Neural cell (in vitro differentiated cells): Measurements from ENCODE around the gene CADM4. TPM values are rescaled to one million over a fixed set of nuclear protein-coding genes. Genes with fewer than 3 reads are reported as not detected.

Experiments
- H2AFZ ChIP-seq: fragments of 200-600, 300-800 bp; sonication (generic), shearing (Covaris generic); 2 replicates; pipeline ENCODE4 v1.6.0; 2014; ENCODE audit warnings: low read depth, mild to moderate bottlenecking, antibody characterized with exemption, low read length, moderate library complexity
- H3F3A ChIP-seq: fragments of 200-600 bp; shearing (Covaris generic); 2 replicates; pipeline ENCODE4 v1.6.1; 2016; ENCODE audit warnings: mild to moderate bottlenecking, moderate library complexity, mixed read lengths, antibody characterized with exemption, low read length; ENCODE audit not compliant: insufficient read depth, poor library complexity, severe bottlenecking
- H3K27ac ChIP-seq: fragments of 200-600, 300-800 bp; sonication (generic), shearing (Covaris generic); 2 replicates; pipeline ENCODE4 v1.5.1; 2014; ENCODE audit warnings: mild to moderate bottlenecking, low read length, moderate library complexity
- H3K27me3 ChIP-seq: fragments of 300-800, 200-600 bp; sonication (generic), shearing (Covaris generic); 2 replicates; pipeline ENCODE4 v1.6.0; 2014; ENCODE audit warnings: mild to moderate bottlenecking, low read depth, low read length, moderate library complexity; ENCODE audit not compliant: insufficient read depth
- H3K36me3 ChIP-seq: fragments of 300-800, 200-600 bp; sonication (generic), shearing (Covaris generic); 2 replicates; pipeline ENCODE4 v1.5.1; 2014; ENCODE audit warnings: mild to moderate bottlenecking, antibody characterized with exemption, low read length, moderate library complexity; ENCODE audit not compliant: insufficient read depth
- H3K4me2 ChIP-seq: fragments of 300-800, 200-600 bp; sonication (generic), shearing (Covaris generic); 2 replicates; pipeline ENCODE4 v1.6.0; 2014; ENCODE audit warnings: mild to moderate bottlenecking, low read length
- H3K4me3 ChIP-seq: fragments of 300-800, 200-600 bp; sonication (generic), shearing (Covaris generic); 2 replicates; pipeline ENCODE4 v1.5.1; 2014; ENCODE audit warnings: mild to moderate bottlenecking, low read length, moderate library complexity
- H3K79me2 ChIP-seq: fragments of 200-600 bp; shearing (Covaris generic); replicated peaks from 2 replicates; pipeline ENCODE4 v1.6.0; 2014; ENCODE audit warnings: mild to moderate bottlenecking, low read length, moderate library complexity; ENCODE audit not compliant: insufficient read depth
- H3K9ac ChIP-seq: fragments of 300-800, 200-600 bp; sonication (generic), shearing (Covaris generic); 2 replicates; pipeline ENCODE4 v1.6.1; 2016; ENCODE audit warnings: mild to moderate bottlenecking, low read length, mixed read lengths
- H3K9me2 ChIP-seq: fragments of 200-600 bp; shearing (Covaris generic); 2 replicates; pipeline ENCODE4 v1.6.1; 2016; ENCODE audit warnings: mild to moderate bottlenecking, low read length, mixed read lengths; ENCODE audit not compliant: insufficient read depth
- H3K9me3 ChIP-seq: fragments of 200-600, 300-800 bp; sonication (generic), shearing (Covaris generic); 2 replicates; pipeline ENCODE4 v1.6.1; 2016; ENCODE audit warnings: mild to moderate bottlenecking, mixed run types, low read length, moderate library complexity, mixed read lengths
- H4K20me1 ChIP-seq: fragments of 200-600 bp; shearing (Covaris generic); 2 replicates; pipeline ENCODE4 v1.6.1; 2016; ENCODE audit warnings: mild to moderate bottlenecking, mixed run types; ENCODE audit not compliant: insufficient read depth
- EP300 ChIP-seq: fragments of 450-650 bp; conservative IDR thresholded peaks from 2 replicates; pipeline ENCODE4 v1.6.1; 2014; ENCODE audit warnings: antibody characterized with exemption, mild to moderate bottlenecking, moderate library complexity; ENCODE audit not compliant: poor library complexity, severe bottlenecking
- EZH2 ChIP-seq: fragments of 200-600, 300-800 bp; shearing (Covaris generic), sonication (generic); IDR thresholded peaks from 2 replicates; pipeline ENCODE4 v1.6.1; 2014; ENCODE audit warnings: antibody characterized with exemption, low read length, borderline replicate concordance, mild to moderate bottlenecking; ENCODE audit not compliant: insufficient read depth, poor library complexity, severe bottlenecking
- MXI1 ChIP-seq: fragments of 450-650 bp; conservative IDR thresholded peaks from 2 replicates; pipeline ENCODE4 v1.6.1; 2014; ENCODE audit warnings: antibody characterized with exemption, mild to moderate bottlenecking; ENCODE audit not compliant: poor library complexity, severe bottlenecking
- POLR2AphosphoS5 ChIP-seq: IDR thresholded peaks from 2 replicates; pipeline ENCODE4 v1.6.1; 2012
- RAD21 ChIP-seq: fragments of 450-650 bp; conservative IDR thresholded peaks from 2 replicates; pipeline ENCODE4 v1.6.1; 2014; ENCODE audit warnings: antibody characterized with exemption, mild to moderate bottlenecking, moderate library complexity
- SMC3 ChIP-seq: fragments of 450-650 bp; conservative IDR thresholded peaks from 2 replicates; pipeline ENCODE4 v1.6.1; 2014; ENCODE audit warnings: antibody characterized with exemption, mild to moderate bottlenecking, moderate library complexity; ENCODE audit not compliant: poor library complexity
- TAF1 ChIP-seq: IDR thresholded peaks from 2 replicates; pipeline ENCODE4 v1.6.1; 2012; ENCODE audit warnings: low read depth
- polyA plus RNA-seq: library from polyadenylated mRNA; depleted of rRNA; stranded (reverse); fragments of >200 nt; gene quantifications from 2 replicates; pipeline ENCODE4 v1.2.3, GENCODE V29; 2014
- TF ChIP-seq, protein P1 (sequence below): IDR thresholded peaks from 2 replicates; pipeline ENCODE4 v1.6.1; 2012; ENCODE audit warnings: borderline replicate concordance
- TF ChIP-seq, protein P2 (sequence below): fragments of 450-650 bp; IDR thresholded peaks from 2 replicates; pipeline ENCODE4 v1.5.1; 2014; ENCODE audit warnings: antibody characterized with exemption, mild to moderate bottlenecking, moderate library complexity; ENCODE audit not compliant: poor library complexity, severe bottlenecking

CADM4 gene
- polyA plus RNA-seq, 1 donor from 2014 or later: 211 TPM

DNA sequence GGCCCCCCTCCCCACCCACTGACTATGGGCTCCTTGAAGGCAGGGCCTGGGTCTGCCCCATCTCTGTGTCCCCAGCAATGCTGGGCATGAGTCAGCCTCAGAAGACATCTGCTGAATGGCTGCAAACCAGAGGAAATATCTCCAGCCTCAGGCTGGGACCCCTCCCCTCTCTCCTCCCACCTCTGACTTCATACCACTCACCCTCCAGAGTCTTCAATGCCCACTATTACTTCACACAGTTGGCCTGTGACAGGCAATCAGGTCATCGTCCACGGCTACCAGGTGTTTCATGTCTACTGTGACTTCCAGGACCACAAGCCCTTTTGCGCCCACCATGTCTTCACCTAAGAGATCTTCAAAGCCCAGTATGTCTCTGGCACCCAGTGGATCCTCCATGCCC is 27.9 kb downstream of the CADM4 start, which contains the start of gene SRRM5:
SRRM5 (plus strand) TSS at position 301 of the 400 bp plus-strand sequence; CDS start at position 335, 34 bp downstream.
- no peaks in the 10 kb centered on the region for H3F3A ChIP-seq
- no peaks in the 10 kb centered on the region for H3K27me3 ChIP-seq
- peaks cover 4% of the 10 kb centered on the region for H4K20me1 ChIP-seq
- no peak for TF ChIP-seq MXI1
- TF ChIP-seq EZH2: no peak
- TF ChIP-seq, protein P1, sequence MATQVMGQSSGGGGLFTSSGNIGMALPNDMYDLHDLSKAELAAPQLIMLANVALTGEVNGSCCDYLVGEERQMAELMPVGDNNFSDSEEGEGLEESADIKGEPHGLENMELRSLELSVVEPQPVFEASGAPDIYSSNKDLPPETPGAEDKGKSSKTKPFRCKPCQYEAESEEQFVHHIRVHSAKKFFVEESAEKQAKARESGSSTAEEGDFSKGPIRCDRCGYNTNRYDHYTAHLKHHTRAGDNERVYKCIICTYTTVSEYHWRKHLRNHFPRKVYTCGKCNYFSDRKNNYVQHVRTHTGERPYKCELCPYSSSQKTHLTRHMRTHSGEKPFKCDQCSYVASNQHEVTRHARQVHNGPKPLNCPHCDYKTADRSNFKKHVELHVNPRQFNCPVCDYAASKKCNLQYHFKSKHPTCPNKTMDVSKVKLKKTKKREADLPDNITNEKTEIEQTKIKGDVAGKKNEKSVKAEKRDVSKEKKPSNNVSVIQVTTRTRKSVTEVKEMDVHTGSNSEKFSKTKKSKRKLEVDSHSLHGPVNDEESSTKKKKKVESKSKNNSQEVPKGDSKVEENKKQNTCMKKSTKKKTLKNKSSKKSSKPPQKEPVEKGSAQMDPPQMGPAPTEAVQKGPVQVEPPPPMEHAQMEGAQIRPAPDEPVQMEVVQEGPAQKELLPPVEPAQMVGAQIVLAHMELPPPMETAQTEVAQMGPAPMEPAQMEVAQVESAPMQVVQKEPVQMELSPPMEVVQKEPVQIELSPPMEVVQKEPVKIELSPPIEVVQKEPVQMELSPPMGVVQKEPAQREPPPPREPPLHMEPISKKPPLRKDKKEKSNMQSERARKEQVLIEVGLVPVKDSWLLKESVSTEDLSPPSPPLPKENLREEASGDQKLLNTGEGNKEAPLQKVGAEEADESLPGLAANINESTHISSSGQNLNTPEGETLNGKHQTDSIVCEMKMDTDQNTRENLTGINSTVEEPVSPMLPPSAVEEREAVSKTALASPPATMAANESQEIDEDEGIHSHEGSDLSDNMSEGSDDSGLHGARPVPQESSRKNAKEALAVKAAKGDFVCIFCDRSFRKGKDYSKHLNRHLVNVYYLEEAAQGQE: no peak
- TF ChIP-seq TAF1: no peak
- TF ChIP-seq SMC3: no peak
- no peak for TF ChIP-seq RAD21
- TF ChIP-seq, protein P2, sequence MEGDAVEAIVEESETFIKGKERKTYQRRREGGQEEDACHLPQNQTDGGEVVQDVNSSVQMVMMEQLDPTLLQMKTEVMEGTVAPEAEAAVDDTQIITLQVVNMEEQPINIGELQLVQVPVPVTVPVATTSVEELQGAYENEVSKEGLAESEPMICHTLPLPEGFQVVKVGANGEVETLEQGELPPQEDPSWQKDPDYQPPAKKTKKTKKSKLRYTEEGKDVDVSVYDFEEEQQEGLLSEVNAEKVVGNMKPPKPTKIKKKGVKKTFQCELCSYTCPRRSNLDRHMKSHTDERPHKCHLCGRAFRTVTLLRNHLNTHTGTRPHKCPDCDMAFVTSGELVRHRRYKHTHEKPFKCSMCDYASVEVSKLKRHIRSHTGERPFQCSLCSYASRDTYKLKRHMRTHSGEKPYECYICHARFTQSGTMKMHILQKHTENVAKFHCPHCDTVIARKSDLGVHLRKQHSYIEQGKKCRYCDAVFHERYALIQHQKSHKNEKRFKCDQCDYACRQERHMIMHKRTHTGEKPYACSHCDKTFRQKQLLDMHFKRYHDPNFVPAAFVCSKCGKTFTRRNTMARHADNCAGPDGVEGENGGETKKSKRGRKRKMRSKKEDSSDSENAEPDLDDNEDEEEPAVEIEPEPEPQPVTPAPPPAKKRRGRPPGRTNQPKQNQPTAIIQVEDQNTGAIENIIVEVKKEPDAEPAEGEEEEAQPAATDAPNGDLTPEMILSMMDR: no peak
- no peak for TF ChIP-seq POLR2AphosphoS5
- TF ChIP-seq EP300: no peak
- no peak within 1 kb of the TSS for H3K4me2 ChIP-seq
- H3K9ac ChIP-seq: no peak within 1 kb of the TSS
- no peak within 1 kb of the TSS for H3K4me3 ChIP-seq
- H3K36me3 ChIP-seq: peaks cover 5% of the 10 kb centered on the region
- no peak within 1 kb of the TSS for H3K27ac ChIP-seq
- H3K9me3 ChIP-seq: no peaks in the 10 kb centered on the region
- H3K9me2 ChIP-seq: no peaks in the 10 kb centered on the region
- H3K79me2 ChIP-seq: peaks cover 49% of the 10 kb centered on the region
- H2AFZ ChIP-seq: no peak within 1 kb of the TSS

DNA sequence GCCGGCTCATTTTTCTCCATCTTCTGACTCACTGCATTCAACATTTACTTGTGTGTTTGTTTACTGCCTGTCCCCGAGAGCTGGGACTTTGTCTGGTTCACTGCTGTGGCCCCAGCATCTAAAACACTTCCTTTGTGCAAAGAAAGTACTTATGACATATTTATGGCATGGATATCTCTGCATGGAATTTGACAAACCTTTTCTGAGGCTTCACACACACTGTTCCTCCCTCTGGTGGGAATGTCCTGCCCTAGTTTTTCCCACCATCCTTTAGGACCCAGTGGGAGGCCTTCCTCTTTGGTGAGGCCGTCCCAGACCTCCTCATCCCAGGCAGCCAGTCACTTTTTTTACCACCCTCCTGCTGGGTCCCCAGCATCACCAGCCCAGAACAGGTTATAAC is 29.2 kb downstream of the CADM4 start:
- Histone ChIP-seq H4K20me1 (peaks cover 4% of the 10 kb centered on the region), H3K9me3 (no peaks in the 10 kb centered on the region), H3K4me3 (no peak overlapping the region), H3K36me3 (peaks cover 5% of the 10 kb centered on the region), H3K9me2 (no peaks in the 10 kb centered on the region), H3K9ac (no peak overlapping the region), H3K4me2 (no peak overlapping the region), H3K79me2 (peaks cover 36% of the 10 kb centered on the region), H3K27ac (no peak overlapping the region), H2AFZ (no peak overlapping the region), H3F3A (no peaks in the 10 kb centered on the region), H3K27me3 (no peaks in the 10 kb centered on the region)
- TF ChIP-seq, protein P1: no peak
- no peak for TF ChIP-seq SMC3
- TF ChIP-seq EZH2: no peak
- no peak for TF ChIP-seq EP300
- TF ChIP-seq, protein P2: no peak
- no peak for TF ChIP-seq RAD21
- TF ChIP-seq TAF1: no peak
- TF ChIP-seq MXI1: no peak
- no peak for TF ChIP-seq POLR2AphosphoS5
